Panc1 (cell line): ENCODE measurements around the gene DBX1. TPM values are rescaled to one million over a fixed set of nuclear protein-coding genes. Genes with fewer than 3 reads are reported as not detected.
A peak's percentile ranks its signal among the peaks of the same experiment; 100 is the strongest.

ENCODE experiments used
- ATAC-seq: fragments of 200-7000 bp; cut with Tn5 transposase; 2 replicates; pipeline ENCODE4 v1.9.1; 2020; ENCODE audit warnings: mild to moderate bottlenecking, moderate library complexity
- BruUV-seq: library from RNA; stranded (reverse); fragments of 400-500 nt; replicated peaks from 2 replicates; lab custom pipeline; 2021; lab: Mats Ljungman, UMichigan
- CTCF ChIA-PET: fragments of 300-600 bp; sonication (Branson Sonifier 250); formaldehyde crosslinking; loops from one replicate; lab custom pipeline; 2022; ENCODE audit warnings: antibody characterized with exemption; lab: Charles Lee
- POLR2A ChIA-PET: fragments of 300-600 bp; sonication (Branson Sonifier 250); formaldehyde crosslinking; loops from one replicate; lab custom pipeline; 2022; ENCODE audit warnings: antibody characterized with exemption; lab: Charles Lee
- DNase-seq: peaks from one replicate; pipeline ENCODE4 v3.0.0-alpha.2; 2010; ENCODE audit warnings: low read depth, low spot score
- H3K27ac ChIP-seq: 2 replicates; pipeline ENCODE4 v1.5.1; 2011; ENCODE audit warnings: mild to moderate bottlenecking, low read length, inconsistent platforms
- H3K27me3 ChIP-seq: fragments of 200-500 bp; sonication (Bioruptor generic); 2 replicates; pipeline ENCODE4 v1.6.0; 2014; ENCODE audit warnings: low read length, inconsistent platforms; ENCODE audit not compliant: control insufficient read depth, insufficient read depth
- H3K36me3 ChIP-seq: fragments of 200-500 bp; sonication (Bioruptor generic); 2 replicates; pipeline ENCODE4 v1.5.1; 2014; ENCODE audit warnings: inconsistent platforms, mild to moderate bottlenecking, low read length, moderate library complexity; ENCODE audit not compliant: control insufficient read depth, insufficient read depth
- H3K4me1 ChIP-seq: 2 replicates; pipeline ENCODE4 v1.5.1; 2011; ENCODE audit warnings: inconsistent platforms, mild to moderate bottlenecking, low read length, moderate library complexity; ENCODE audit not compliant: control insufficient read depth, insufficient read depth
- H3K4me3 ChIP-seq, 2 experiments: 2 replicates each; pipeline ENCODE4 v1.5.1; 2011 to 2012; ENCODE audit warnings: low read depth in 2 of 2, low read length in 2 of 2, mild to moderate bottlenecking in 2 of 2, inconsistent platforms in 1 of 2, moderate library complexity in 1 of 2
- H3K9me3 ChIP-seq: fragments of 200-500 bp; sonication (Bioruptor generic); 2 replicates; pipeline ENCODE4 v1.5.1; 2014; ENCODE audit warnings: low read depth, mild to moderate bottlenecking, inconsistent platforms, low read length, moderate library complexity; ENCODE audit not compliant: control insufficient read depth, insufficient read depth
- CTCF ChIP-seq: fragments of 450-650 bp; IDR thresholded peaks from 2 replicates; pipeline ENCODE4 v1.5.1; 2017; ENCODE audit warnings: mild to moderate bottlenecking
- POLR2AphosphoS5 ChIP-seq: IDR thresholded peaks from 2 replicates; pipeline ENCODE4 v1.6.1; 2012; ENCODE audit warnings: mild to moderate bottlenecking, low read depth, low read length, moderate library complexity
- REST ChIP-seq, 2 experiments: IDR thresholded peaks; 2 replicates each; pipeline ENCODE4 v1.6.1; 2011 to 2012; ENCODE audit warnings: low read depth in 2 of 2, control low read depth in 1 of 2, low read length in 1 of 2, mild to moderate bottlenecking in 1 of 2, moderate library complexity in 1 of 2; ENCODE audit not compliant: insufficient read depth in 1 of 2
- SIN3A ChIP-seq: IDR thresholded peaks from 2 replicates; pipeline ENCODE4 v1.6.1; 2012; ENCODE audit warnings: low read depth, mild to moderate bottlenecking, low read length, moderate library complexity, borderline replicate concordance; ENCODE audit not compliant: insufficient read depth
- TCF7L2 ChIP-seq: IDR thresholded peaks from 2 replicates; pipeline ENCODE4 v1.6.1; 2011; ENCODE audit warnings: mild to moderate bottlenecking, low read depth, low read length, inconsistent platforms
- in situ Hi-C: cut with HindIII; loops from 2 replicates; pipeline ENCODE4 v1.10.0; 2016; ENCODE audit warnings: low sequenced_read_pairs, low pct_unique_long_range_greater_than_20kb
- intact Hi-C: fragments of 100-400 bp; cut with micrococcal nuclease; formaldehyde crosslinking; loops from one replicate; pipeline ENCODE4 v1.10.0; 2022; ENCODE audit not compliant: unreplicated experiment
- total RNA-seq: library from RNA; stranded (reverse); gene quantifications from one replicate; pipeline ENCODE4 v1.2.1, GENCODE V29; 2021; ENCODE audit not compliant: unreplicated experiment

The DBX1 gene
- total RNA-seq, 1 experiment from 2014 or later: not detected

DNA sequence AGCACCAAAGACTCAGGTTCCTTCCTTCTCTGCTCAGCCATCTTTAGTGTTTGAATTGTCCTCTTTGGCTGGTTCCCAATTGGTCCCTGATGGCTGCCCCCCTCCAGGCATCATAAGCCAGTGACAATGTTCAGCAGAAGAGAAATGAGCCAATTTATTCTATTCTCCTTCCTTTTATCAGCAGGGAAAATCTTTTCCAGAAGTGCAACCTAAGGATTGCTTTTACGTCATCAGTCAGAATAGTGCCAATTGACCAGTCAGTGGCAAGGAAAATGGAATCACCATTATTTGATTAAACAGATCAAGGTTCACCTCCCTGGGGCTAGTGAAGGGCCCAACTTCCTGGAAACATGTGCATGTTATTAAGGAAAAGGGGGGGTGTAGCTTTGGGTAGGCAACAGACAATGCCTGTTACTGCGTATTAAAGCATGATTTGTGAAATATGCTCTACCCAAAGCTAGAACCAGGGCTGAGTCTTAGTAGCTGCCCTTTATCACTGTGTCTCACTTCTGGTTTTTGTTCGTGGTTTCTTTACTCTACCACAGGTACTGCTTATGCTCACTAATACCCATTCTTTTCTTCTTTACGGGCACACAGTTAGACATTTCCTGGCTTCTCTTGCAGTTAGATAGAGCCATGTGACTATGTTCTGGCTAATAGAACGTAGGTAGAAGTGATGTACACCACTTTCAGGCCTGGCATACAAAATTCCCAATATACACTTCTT is 12.6 kb upstream of the DBX1 start:
- POLR2A ChIA-PET: no interaction called here
- in situ Hi-C loops (no loop called here), intact Hi-C loops (no loop called here)
- ATAC-seq: no peak
- TF ChIP-seq CTCF: no peak
- TF ChIP-seq SIN3A: no peak
- no peak for TF ChIP-seq REST (IDR thresholded peaks at IDR 0.05; ENCODE audit: insufficient read depth in 1 of 2, low read depth in 2 of 2, low read length in 1 of 2)
- no peak for TF ChIP-seq TCF7L2
- no peak for TF ChIP-seq POLR2AphosphoS5
- CTCF ChIA-PET: no interaction called here
- H3K9me3 ChIP-seq: no peaks in the 10 kb centered on the region
- H3K36me3 ChIP-seq: no peaks in the 10 kb centered on the region
- DNase-seq: no peak
- no peak overlapping the region for H3K27ac ChIP-seq
- H3K27me3 ChIP-seq: peaks cover 6% of the 10 kb centered on the region; the same call in 1 of the 2 replicates
- BruUV-seq: no TSS peak
- no peak overlapping the region for H3K4me3 ChIP-seq
- no peaks in the 10 kb centered on the region for H3K4me1 ChIP-seq

GRCh38 chr11:20163783-20164481 is 3.7 kb upstream of the DBX1 start:
- ChIA-PET POLR2A (interaction anchor here (0.7 kb wide), 1 partner anchor 71 kb away, joined by 9 read pairs; no protein-coding TSS in a partner anchor), CTCF (no interaction called here)
- Histone ChIP-seq H3K36me3 (no peaks in the 10 kb centered on the region), H3K4me3 (peak overlapping the region in 1 of 2 experiments; percentile 23; a peak in 1 of 4 replicates), H3K27ac (no peak overlapping the region), H3K4me1 (no peaks in the 10 kb centered on the region), H3K27me3 (peaks cover 29% of the 10 kb centered on the region), H3K9me3 (no peaks in the 10 kb centered on the region)
- ATAC-seq (no peak), DNase-seq (no peak)
- no TSS peak for BruUV-seq
- in situ Hi-C loops (no loop called here), intact Hi-C loops (no loop called here)
- TF ChIP-seq TCF7L2 (no peak), POLR2AphosphoS5 (no peak), SIN3A (no peak), REST (IDR thresholded peaks at IDR 0.05; ENCODE audit: insufficient read depth in 1 of 2, low read depth in 2 of 2, low read length in 1 of 2) (no peak), CTCF (no peak)
